ENCODE results near the gene KRTAP25-1.

The KRTAP25-1 gene, protein sequence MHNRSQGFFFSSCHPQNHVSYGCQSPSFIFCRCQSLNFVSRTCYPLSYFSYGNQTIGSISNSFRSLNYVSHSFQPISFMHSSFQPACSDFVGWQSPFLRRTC

DNA sequence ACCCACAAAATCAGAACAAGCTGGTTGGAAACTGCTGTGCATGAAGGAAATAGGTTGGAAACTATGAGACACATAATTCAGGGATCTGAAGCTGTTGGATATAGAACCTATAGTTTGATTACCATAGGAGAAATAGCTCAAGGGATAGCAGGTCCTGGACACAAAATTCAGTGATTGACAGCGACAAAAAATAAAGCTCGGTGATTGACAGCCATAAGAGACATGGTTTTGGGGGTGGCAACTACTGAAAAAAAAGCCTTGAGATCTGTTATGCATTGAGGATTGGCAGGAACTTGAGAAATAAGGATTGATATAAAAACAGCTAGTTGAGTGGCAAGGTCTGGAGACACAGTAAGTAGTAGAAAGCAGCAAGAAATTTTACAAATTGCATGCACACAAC is at the start of gene KRTAP25-1:
KRTAP25-1 (minus strand) TSS at position 300 of the 400 bp plus-strand sequence; CDS start at position 276, 24 bp downstream.
- no peak within 1 kb of the TSS for H3K27ac ChIP-seq
- no peaks in the 10 kb centered on the region for H3K9me3 ChIP-seq (ENCODE audit: low read depth, low read length)
- H3K9ac ChIP-seq (ENCODE audit: insufficient read length): no peak within 1 kb of the TSS
- H3K4me3 ChIP-seq: no peak within 1 kb of the TSS
- TF ChIP-seq POLR2AphosphoS5 (IDR thresholded peaks at IDR 0.05; ENCODE audit: borderline replicate concordance, low read depth, low read length) (no peak), EZH2 (IDR thresholded peaks at IDR 0.05) (no peak), FOXP2 (optimal IDR thresholded peaks at IDR 0.05; ENCODE audit: control extremely low read depth, extremely low read length, insufficient read depth) (no peak)
- no peaks in the 10 kb centered on the region for H3K36me3 ChIP-seq (ENCODE audit: insufficient read depth, low read length)
- no peak for DNase-seq (ENCODE audit: low read depth, low spot score)

GRCh38 chr21:30338717-30339116 is 49.4 kb upstream of the KRTAP25-1 start:
- no peak for DNase-seq (ENCODE audit: low read depth, low spot score)
- no peak overlapping the region for H3K27ac ChIP-seq
- H3K4me3 ChIP-seq: no peak overlapping the region
- H3K9ac ChIP-seq (ENCODE audit: insufficient read length): no peak overlapping the region
- no peaks in the 10 kb centered on the region for H3K36me3 ChIP-seq (ENCODE audit: insufficient read depth, low read length)
- no peak for TF ChIP-seq POLR2AphosphoS5 (IDR thresholded peaks at IDR 0.05; ENCODE audit: borderline replicate concordance, low read depth, low read length)
- no peak for TF ChIP-seq EZH2 (IDR thresholded peaks at IDR 0.05)
- H3K9me3 ChIP-seq (ENCODE audit: low read depth, low read length): no peaks in the 10 kb centered on the region

- H3K9ac ChIP-seq (ENCODE audit: insufficient read length): no peak overlapping the region
- no peaks in the 10 kb centered on the region for H3K9me3 ChIP-seq (ENCODE audit: low read depth, low read length)
- H3K4me3 ChIP-seq: no peak overlapping the region
- no peak overlapping the region for H3K27ac ChIP-seq
- no peaks in the 10 kb centered on the region for H3K36me3 ChIP-seq (ENCODE audit: insufficient read depth, low read length)
- TF ChIP-seq POLR2AphosphoS5 (IDR thresholded peaks at IDR 0.05; ENCODE audit: borderline replicate concordance, low read depth, low read length): no peak
- TF ChIP-seq EZH2 (IDR thresholded peaks at IDR 0.05): no peak
- no peak for TF ChIP-seq FOXP2 (optimal IDR thresholded peaks at IDR 0.05; ENCODE audit: control extremely low read depth, extremely low read length, insufficient read depth)
- DNase-seq (ENCODE audit: low read depth, low spot score): no peak
Observed at GRCh38 chr21:30337772-30338171, 48.5 kb upstream of the KRTAP25-1 start.

- TF ChIP-seq EZH2 (IDR thresholded peaks at IDR 0.05) (no peak), POLR2AphosphoS5 (IDR thresholded peaks at IDR 0.05; ENCODE audit: borderline replicate concordance, low read depth, low read length) (no peak), FOXP2 (optimal IDR thresholded peaks at IDR 0.05; ENCODE audit: control extremely low read depth, extremely low read length, insufficient read depth) (no peak)
- Histone ChIP-seq H3K9ac (ENCODE audit: insufficient read length) (no peak within 1 kb of the TSS), H3K27ac (no peak within 1 kb of the TSS)
Observed at GRCh38 chr21:30337276-30337744, 48.0 kb upstream of the KRTAP25-1 start, which contains the start of gene KRTAP27-1. Gene KRTAP27-1 (minus strand): TSS chr21:30337694. CDS start chr21:30337668, 26 bp downstream.

GRCh38 chr21:30336596-30336995 is 47.3 kb upstream of the KRTAP25-1 start:
- no peak overlapping the region for H3K9ac ChIP-seq (ENCODE audit: insufficient read length)
- no peak for TF ChIP-seq EZH2 (IDR thresholded peaks at IDR 0.05)
- no peak for TF ChIP-seq POLR2AphosphoS5 (IDR thresholded peaks at IDR 0.05; ENCODE audit: borderline replicate concordance, low read depth, low read length)
- no peak for TF ChIP-seq FOXP2 (optimal IDR thresholded peaks at IDR 0.05; ENCODE audit: control extremely low read depth, extremely low read length, insufficient read depth)
- DNase-seq (ENCODE audit: low read depth, low spot score): no peak
- H3K9me3 ChIP-seq (ENCODE audit: low read depth, low read length): no peaks in the 10 kb centered on the region
- no peak overlapping the region for H3K4me3 ChIP-seq
- H3K36me3 ChIP-seq (ENCODE audit: insufficient read depth, low read length): no peaks in the 10 kb centered on the region
- H3K27ac ChIP-seq: no peak overlapping the region

More at GRCh38 chr21:30337276-30337744, 48.0 kb upstream of the KRTAP25-1 start, which contains the start of gene KRTAP27-1:
- Histone ChIP-seq H3K9me3 (ENCODE audit: low read depth, low read length) (no peaks in the 10 kb centered on the region), H3K36me3 (ENCODE audit: insufficient read depth, low read length) (no peaks in the 10 kb centered on the region), H3K4me3 (no peak within 1 kb of the TSS)
- no peak for DNase-seq (ENCODE audit: low read depth, low spot score)

DNA sequence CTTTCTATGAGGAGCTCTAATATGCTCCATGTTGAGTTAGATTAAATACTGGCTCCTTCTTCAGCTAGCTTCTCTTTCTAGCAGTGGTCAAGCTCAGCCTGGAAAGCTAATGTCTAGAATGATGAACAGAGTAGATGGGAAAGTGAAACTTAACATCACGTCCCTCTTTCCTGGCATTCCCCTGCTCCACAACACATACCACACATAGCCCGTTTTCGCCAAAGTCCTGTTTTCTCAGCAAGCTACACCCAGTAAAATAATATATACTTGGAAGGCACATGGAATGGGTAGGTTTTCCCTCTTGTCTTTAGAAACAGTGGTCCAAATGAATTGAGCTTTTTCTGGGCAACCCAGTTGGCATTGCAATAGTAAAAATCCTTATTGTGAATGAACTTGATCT is 44.4 kb upstream of the KRTAP25-1 start:
- H3K27ac ChIP-seq: no peak overlapping the region
- no peak for DNase-seq (ENCODE audit: low read depth, low spot score)
- no peaks in the 10 kb centered on the region for H3K36me3 ChIP-seq (ENCODE audit: insufficient read depth, low read length)
- TF ChIP-seq POLR2AphosphoS5 (IDR thresholded peaks at IDR 0.05; ENCODE audit: borderline replicate concordance, low read depth, low read length) (no peak), FOXP2 (optimal IDR thresholded peaks at IDR 0.05; ENCODE audit: control extremely low read depth, extremely low read length, insufficient read depth) (no peak), EZH2 (IDR thresholded peaks at IDR 0.05) (no peak)
- H3K4me3 ChIP-seq: no peak overlapping the region
- H3K9me3 ChIP-seq (ENCODE audit: low read depth, low read length): no peaks in the 10 kb centered on the region
- no peak overlapping the region for H3K9ac ChIP-seq (ENCODE audit: insufficient read length)

DNA sequence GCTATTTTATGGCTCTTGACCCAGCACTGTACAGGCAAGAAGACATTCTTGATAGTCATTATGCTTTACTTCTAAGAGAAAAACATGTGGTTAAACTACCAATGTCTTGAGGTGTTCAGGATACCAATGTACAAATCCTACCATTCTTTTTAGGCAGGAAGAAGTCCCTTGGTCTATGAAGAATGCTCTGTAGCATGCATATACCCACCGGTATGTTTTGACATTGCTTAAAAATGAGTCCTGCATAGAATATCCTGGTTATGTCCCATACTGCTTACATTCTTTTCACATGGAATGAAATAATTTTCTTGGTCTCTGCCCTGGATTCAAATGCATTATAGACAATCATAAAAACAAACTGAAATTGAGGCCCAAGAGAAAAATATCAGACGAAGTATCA is 43.4 kb upstream of the KRTAP25-1 start:
- H3K9me3 ChIP-seq (ENCODE audit: low read depth, low read length): no peaks in the 10 kb centered on the region
- no peak overlapping the region for H3K4me3 ChIP-seq
- no peak for DNase-seq (ENCODE audit: low read depth, low spot score)
- H3K27ac ChIP-seq: no peak overlapping the region
- no peak for TF ChIP-seq POLR2AphosphoS5 (IDR thresholded peaks at IDR 0.05; ENCODE audit: borderline replicate concordance, low read depth, low read length)
- no peak overlapping the region for H3K9ac ChIP-seq (ENCODE audit: insufficient read length)
- H3K36me3 ChIP-seq (ENCODE audit: insufficient read depth, low read length): no peaks in the 10 kb centered on the region

DNA sequence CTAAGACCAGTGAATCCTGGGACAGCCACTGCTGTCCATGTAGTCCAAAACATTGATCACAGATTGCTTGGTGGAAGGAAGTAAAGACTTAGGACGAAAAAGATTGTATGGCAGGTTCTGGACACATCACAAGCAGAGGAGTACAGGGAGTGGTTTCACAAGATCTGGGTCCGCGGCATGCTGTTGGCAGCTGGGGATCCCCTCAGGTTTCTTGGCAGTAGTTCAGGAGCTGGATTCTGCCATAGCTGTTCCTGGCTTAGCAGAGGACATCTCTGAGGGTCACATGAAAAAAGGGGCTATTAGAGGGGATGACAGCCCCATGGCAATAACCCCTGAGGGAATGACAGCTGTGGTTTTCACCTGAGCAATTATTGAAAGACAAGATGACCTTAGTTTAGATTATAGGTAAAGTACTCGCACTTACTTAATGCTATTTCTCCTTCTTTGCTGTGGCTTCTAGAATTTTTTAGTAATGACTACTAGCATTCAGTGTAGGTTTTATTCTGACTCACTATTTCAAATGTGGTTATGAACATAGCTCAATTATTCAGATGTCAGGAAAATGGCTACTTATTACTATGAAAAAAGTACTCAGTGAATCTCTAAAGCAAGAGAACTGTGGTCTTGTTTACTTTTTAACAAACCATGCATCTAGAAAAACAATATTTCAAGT is 40.0 kb upstream of the KRTAP25-1 start:
- no peak for TF ChIP-seq POLR2AphosphoS5 (IDR thresholded peaks at IDR 0.05; ENCODE audit: borderline replicate concordance, low read depth, low read length)
- TF ChIP-seq FOXP2 (optimal IDR thresholded peaks at IDR 0.05; ENCODE audit: control extremely low read depth, extremely low read length, insufficient read depth): no peak
- TF ChIP-seq EZH2 (IDR thresholded peaks at IDR 0.05): no peak
- Histone ChIP-seq H3K9me3 (ENCODE audit: low read depth, low read length) (no peaks in the 10 kb centered on the region), H3K9ac (ENCODE audit: insufficient read length) (no peak overlapping the region), H3K27ac (no peak overlapping the region), H3K4me3 (no peak overlapping the region), H3K36me3 (ENCODE audit: insufficient read depth, low read length) (no peaks in the 10 kb centered on the region)
- no peak for DNase-seq (ENCODE audit: low read depth, low spot score)

Data from SK-N-MC (cell line).